Measurements from ENCODE around the gene ADAMTS14.

Gene ADAMTS14

GRCh38 chr10:70694418-70695141 lies 22.3 kb downstream of the ADAMTS14 start:
- DNase-seq, result no peak

- DNase-seq, result no peak
These were observed 23.1 kb downstream of the ADAMTS14 start for GRCh38 chr10:70695241-70696030.

- no peak for DNase-seq
These were observed 25.9 kb downstream of the ADAMTS14 start for GRCh38 chr10:70698211-70698610.

GRCh38 chr10:70699063-70699658 lies 26.9 kb downstream of the ADAMTS14 start:
- DNase-seq, result no peak

- no peak for DNase-seq
These were observed 27.4 kb downstream of the ADAMTS14 start for GRCh38 chr10:70699659-70700174.

GRCh38 chr10:70702190-70702763 lies 30.0 kb downstream of the ADAMTS14 start:
- no peak for DNase-seq

GRCh38 chr10:70704211-70704610 lies 31.9 kb downstream of the ADAMTS14 start:
- DNase-seq, result no peak

GRCh38 chr10:70705121-70705861 lies 33.0 kb downstream of the ADAMTS14 start:
- DNase-seq, result no peak

- no peak for DNase-seq
These were observed 38.9 kb downstream of the ADAMTS14 start for GRCh38 chr10:70711177-70711576.

- DNase-seq, result no peak
These were observed 39.6 kb downstream of the ADAMTS14 start for GRCh38 chr10:70711911-70712310.

- DNase-seq, result no peak
These were observed 41.9 kb downstream of the ADAMTS14 start for GRCh38 chr10:70714245-70714644.

GRCh38 chr10:70714951-70715350 lies 42.6 kb downstream of the ADAMTS14 start:
- DNase-seq, result no peak

- peak; percentile 55 for DNase-seq
These were observed 43.8 kb downstream of the ADAMTS14 start for GRCh38 chr10:70715853-70716795.

- DNase-seq, result no peak
These were observed 50.6 kb downstream of the ADAMTS14 start for GRCh38 chr10:70722820-70723424.

GRCh38 chr10:70723771-70724170 lies 51.5 kb downstream of the ADAMTS14 start:
- DNase-seq, result no peak

- DNase-seq, result no peak
These were observed 54.7 kb downstream of the ADAMTS14 start for GRCh38 chr10:70726909-70727495.

GRCh38 chr10:70728328-70728727 lies 56.0 kb downstream of the ADAMTS14 start:
- no peak for DNase-seq

- no peak for DNase-seq
These were observed 57.6 kb downstream of the ADAMTS14 start for GRCh38 chr10:70729763-70730357.

GRCh38 chr10:70730955-70731354 lies 58.6 kb downstream of the ADAMTS14 start:
- no peak for DNase-seq

GRCh38 chr10:70732569-70732968 lies 60.3 kb downstream of the ADAMTS14 start:
- DNase-seq, result no peak
